Thyroid gland (tissue), 4 donors: ENCODE data around the gene SFPQ.

Experiments used
- CTCF ChIP-seq, 6 experiments: fragments of 200-600 bp in 3 of 6; fragments of 450-650 bp in 3 of 6; sonication (generic) in 3 of 6; IDR thresholded peaks; one replicate each; pipeline ENCODE4 v1.5.1; 2016 to 2019; ENCODE audit warnings: antibody characterized with exemption in 6 of 6, mild to moderate bottlenecking in 2 of 6, inconsistent platforms in 1 of 6, moderate library complexity in 1 of 6
- POLR2A ChIP-seq, 2 donors: fragments of 450-650 bp; IDR thresholded peaks; one replicate each; pipeline ENCODE4 v1.6.1; 2017; ENCODE audit warnings: antibody characterized with exemption in 2 of 2, mild to moderate bottlenecking in 2 of 2, moderate library complexity in 1 of 2

DNA sequence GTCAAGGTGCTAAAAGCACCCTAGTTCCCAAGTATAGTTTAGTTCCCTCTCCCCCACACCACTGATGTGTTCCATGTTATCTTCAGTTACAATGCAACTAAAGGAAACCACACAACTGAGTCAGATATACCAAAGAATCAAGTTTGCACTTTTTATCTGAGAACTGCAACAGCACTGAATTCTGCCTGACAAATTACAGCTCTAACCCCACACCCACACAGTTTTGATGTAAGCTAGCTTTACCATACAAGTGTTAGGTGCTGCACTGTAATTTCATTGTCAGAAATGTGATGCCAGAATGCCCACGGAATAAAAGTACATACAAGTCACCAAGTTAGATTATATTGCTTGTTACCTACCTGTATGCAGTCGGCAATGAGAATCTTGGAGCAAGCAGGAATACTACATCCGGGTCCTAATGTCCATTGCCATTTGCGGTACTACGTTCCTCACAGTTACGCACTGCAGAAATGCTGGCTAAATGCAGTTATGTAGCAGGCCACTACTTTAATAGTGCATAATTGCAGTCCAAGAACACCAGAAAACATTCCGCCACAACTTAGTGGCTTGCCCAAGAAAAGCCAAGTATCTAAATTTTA, 12.1 kb downstream of the SFPQ start:
- TF ChIP-seq CTCF (IDR thresholded peaks at IDR 0.05) (no peak), POLR2A (IDR thresholded peaks at IDR 0.05) (no peak)
